Uterus (tissue), 2 donors: ENCODE measurements around the gene SLC7A5.

Source experiments
- POLR2A ChIP-seq, 2 donors: fragments of 450-650 bp; IDR thresholded peaks; one replicate each; pipeline ENCODE4 v1.6.1; 2016; ENCODE audit warnings: antibody characterized with exemption in 2 of 2, mild to moderate bottlenecking in 1 of 2, moderate library complexity in 1 of 2
- TF ChIP-seq, protein P1 (sequence below), 4 experiments: fragments of 200-600 bp in 2 of 4; fragments of 450-650 bp in 2 of 4; sonication (generic) in 2 of 4; IDR thresholded peaks; one replicate each; pipeline ENCODE4 v1.5.1; 2016 to 2019; ENCODE audit warnings: antibody characterized with exemption in 4 of 4, mild to moderate bottlenecking in 2 of 4, moderate library complexity in 1 of 4

DNA sequence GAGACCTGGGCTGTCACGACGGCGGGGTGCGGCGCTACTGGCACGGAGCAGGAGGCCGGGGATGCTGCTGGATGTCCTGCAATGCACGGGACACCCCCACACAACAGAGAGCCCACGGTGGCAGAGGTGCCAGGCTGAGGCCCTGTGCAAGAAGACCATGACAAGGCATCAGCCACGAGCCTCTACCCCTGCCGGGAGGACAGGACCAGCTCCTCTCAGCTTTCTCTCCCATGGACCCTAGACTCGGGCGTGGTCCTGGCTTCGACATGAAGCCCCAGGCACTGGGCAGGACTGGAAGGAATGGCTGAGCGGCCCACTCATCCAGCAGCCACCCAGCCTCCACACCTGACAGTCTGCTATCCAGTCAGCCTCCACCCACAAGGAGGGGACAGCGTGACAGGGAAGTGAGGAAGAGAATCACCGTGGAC, 25.6 kb downstream of the SLC7A5 start:
- TF ChIP-seq, protein P1, sequence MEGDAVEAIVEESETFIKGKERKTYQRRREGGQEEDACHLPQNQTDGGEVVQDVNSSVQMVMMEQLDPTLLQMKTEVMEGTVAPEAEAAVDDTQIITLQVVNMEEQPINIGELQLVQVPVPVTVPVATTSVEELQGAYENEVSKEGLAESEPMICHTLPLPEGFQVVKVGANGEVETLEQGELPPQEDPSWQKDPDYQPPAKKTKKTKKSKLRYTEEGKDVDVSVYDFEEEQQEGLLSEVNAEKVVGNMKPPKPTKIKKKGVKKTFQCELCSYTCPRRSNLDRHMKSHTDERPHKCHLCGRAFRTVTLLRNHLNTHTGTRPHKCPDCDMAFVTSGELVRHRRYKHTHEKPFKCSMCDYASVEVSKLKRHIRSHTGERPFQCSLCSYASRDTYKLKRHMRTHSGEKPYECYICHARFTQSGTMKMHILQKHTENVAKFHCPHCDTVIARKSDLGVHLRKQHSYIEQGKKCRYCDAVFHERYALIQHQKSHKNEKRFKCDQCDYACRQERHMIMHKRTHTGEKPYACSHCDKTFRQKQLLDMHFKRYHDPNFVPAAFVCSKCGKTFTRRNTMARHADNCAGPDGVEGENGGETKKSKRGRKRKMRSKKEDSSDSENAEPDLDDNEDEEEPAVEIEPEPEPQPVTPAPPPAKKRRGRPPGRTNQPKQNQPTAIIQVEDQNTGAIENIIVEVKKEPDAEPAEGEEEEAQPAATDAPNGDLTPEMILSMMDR (IDR thresholded peaks at IDR 0.05), result no peak
- TF ChIP-seq POLR2A (IDR thresholded peaks at IDR 0.05), result no peak
